Right lobe of liver (tissue), 6 donors: ENCODE results near the gene PAX9. TPM values are rescaled to one million over a fixed set of nuclear protein-coding genes. Genes with fewer than 3 reads are reported as not detected.
A peak's percentile ranks its signal among the peaks of the same experiment; 100 is the strongest.

Experiments used
- ATAC-seq, 4 donors: fragments of 200-7000 bp; cut with Tn5 transposase; one replicate each; pipeline ENCODE4 v1.9.1; 2020; ENCODE audit warnings: mild to moderate bottlenecking in 4 of 4, moderate library complexity in 4 of 4
- DNase-seq, 3 donors: peaks; one replicate each; pipeline ENCODE4 v3.0.0-alpha.2; 2020
- H3K27ac ChIP-seq, 3 donors: fragments of 200-600 bp; one replicate each; pipeline ENCODE4 v1.8.0; 2022
- H3K27me3 ChIP-seq, 2 donors: fragments of 200-600 bp; one replicate each; pipeline ENCODE4 v1.8.0; 2022
- H3K36me3 ChIP-seq, 4 donors: fragments of 200-600 bp; sonication (generic) in 1 of 4; one replicate each; pipeline versions ENCODE4 v1.5.1 to v1.8.0; 2017 to 2022; ENCODE audit warnings: control low read depth in 1 of 4
- H3K4me1 ChIP-seq, 4 donors: fragments of 200-600 bp; sonication (generic) in 1 of 4; one replicate each; pipeline versions ENCODE4 v1.5.1 to v1.8.0; 2017 to 2022; ENCODE audit warnings: control low read depth in 1 of 4
- H3K4me3 ChIP-seq, 3 donors: fragments of 200-600 bp; one replicate each; pipeline ENCODE4 v1.8.0; 2022
- H3K9me3 ChIP-seq, 4 donors: fragments of 200-600 bp; sonication (generic) in 1 of 4; one replicate each; pipeline versions ENCODE4 v1.5.1 to v1.8.0; 2017 to 2022; ENCODE audit warnings: control low read depth in 1 of 4
- CTCF ChIP-seq, 4 donors: fragments of 200-600 bp in 3 of 4; fragments of 450-650 bp in 1 of 4; IDR thresholded peaks; one replicate each; pipeline versions ENCODE4 v1.5.1 to v1.8.0; 2016 to 2022; ENCODE audit warnings: antibody characterized with exemption in 4 of 4, mild to moderate bottlenecking in 2 of 4
- POLR2A ChIP-seq: fragments of 450-650 bp; IDR thresholded peaks from one replicate; pipeline ENCODE4 v1.6.1; 2017; ENCODE audit warnings: antibody characterized with exemption, mild to moderate bottlenecking
- WGBS: methylation state at CpG from one replicate; pipeline ENCODE4 v1.1.6; 2018; ENCODE audit warnings: low coverage, low lambda C conversion rate; ENCODE audit not compliant: insufficient coverage; ENCODE audit errors: missing lambda C conversion rate; 5-methylcytosine and 5-hydroxymethylcytosine counted together
- intact Hi-C, 2 donors: fragments of 100-400 bp; cut with DNase I; formaldehyde crosslinking; loops; one replicate each; pipeline versions ENCODE4 v1.11.2 to v1.14.1; 2022
- total RNA-seq, 6 experiments: library from RNA; depleted of rRNA in 2 of 6; stranded (reverse); fragments of >200 nt in 2 of 6; fragmentation: NEBNext Ultra II Directional in 3 of 6; extraction: Animal tissue kit (Norgen Biotek cat#: 25700) in 3 of 6; gene quantifications; one replicate each; pipeline versions ENCODE4 v1.1.0 to v1.2.4, GENCODE V29; 2016 to 2023
- donor health status: DM: no; HTN: yes; CAD: no.
- donor health status: DM: no; HTN: no; CAD: no.
- donor health status: DM: no; HTN: no; CAD: no.
- donor health status: DM: no; HTN: yes; CAD: no.
- donor health status: DM: no; HTN: yes; CAD: no.

The PAX9 gene
- total RNA-seq, 6 experiments from 2014 or later = not detected

- H3K36me3 ChIP-seq = no peaks in the 10 kb centered on the region
- no peak overlapping the region for H3K27ac ChIP-seq
- H3K4me1 ChIP-seq = peaks cover 0 to 28% (median 7%) of the 10 kb centered on the region in 4 donors
- no peak overlapping the region for H3K4me3 ChIP-seq
- TF ChIP-seq POLR2A (no peak), CTCF (IDR thresholded peaks at IDR 0.05) (no peak)
- H3K9me3 ChIP-seq = no peaks in the 10 kb centered on the region
- intact Hi-C loops = no loop called here
- ATAC-seq (no peak), DNase-seq (no peak)
- H3K27me3 ChIP-seq = peaks cover 9 to 74% of the 10 kb centered on the region in 2 donors
- 4% methylated on average over 11 of the region's 19 CpGs for WGBS
Measured at GRCh38 chr14:36659822-36660735, 1.6 kb upstream of the PAX9 start.

GRCh38 chr14:36660736-36661505, 739 bp upstream of the PAX9 start:
- Histone ChIP-seq H3K4me1 (peaks cover 0 to 28% (median 7%) of the 10 kb centered on the region in 4 donors), H3K27ac (no peak overlapping the region), H3K9me3 (no peaks in the 10 kb centered on the region), H3K4me3 (peak overlapping the region in 1 of 3 donors; percentile 18), H3K27me3 (peaks cover 9 to 75% of the 10 kb centered on the region in 2 donors), H3K36me3 (no peaks in the 10 kb centered on the region)
- intact Hi-C loops = no loop called here
- WGBS = 6% methylated on average over 17 of the region's 35 CpGs
- DNase-seq = no peak
- no peak for ATAC-seq
- no peak for TF ChIP-seq CTCF (IDR thresholded peaks at IDR 0.05)
- TF ChIP-seq POLR2A = no peak

GRCh38 chr14:36662258-36662542, 540 bp downstream of the PAX9 start:
- intact Hi-C loops = no loop called here

More at GRCh38 chr14:36662258-36662542, 540 bp downstream of the PAX9 start:
- Histone ChIP-seq H3K4me3 (no peak overlapping the region), H3K4me1 (peaks cover 0 to 25% (median 7%) of the 10 kb centered on the region in 4 donors), H3K27ac (no peak overlapping the region), H3K9me3 (no peaks in the 10 kb centered on the region), H3K27me3 (peaks cover 20 to 78% of the 10 kb centered on the region in 2 donors), H3K36me3 (no peaks in the 10 kb centered on the region)
- no peak for TF ChIP-seq POLR2A
- no peak for TF ChIP-seq CTCF (IDR thresholded peaks at IDR 0.05)
- no peak for DNase-seq
- 11% methylated on average over 9 of the region's 11 CpGs for WGBS
- no peak for ATAC-seq
